Globus pallidus (tissue), 1 donor: ENCODE measurements around the gene PEX16.

ENCODE experiments used
- DNase-seq: peaks from one replicate; pipeline ENCODE4 v3.0.0-alpha.2; 2015; ENCODE audit warnings: low spot score

PEX16 gene

GRCh38 chr11:45897556-45897955, 20.1 kb downstream of the PEX16 start:
- DNase-seq: no peak

GRCh38 chr11:45896422-45896984, 21.2 kb downstream of the PEX16 start:
- DNase-seq: peak; percentile 54

- no peak for DNase-seq
Observed at GRCh38 chr11:45895553-45896259, 22.0 kb downstream of the PEX16 start.

GRCh38 chr11:45894555-45895247, 23.0 kb downstream of the PEX16 start:
- no peak for DNase-seq

- no peak for DNase-seq
Observed at GRCh38 chr11:45892856-45893255, 24.8 kb downstream of the PEX16 start.

- no peak for DNase-seq
Observed at GRCh38 chr11:45890886-45891550, 26.7 kb downstream of the PEX16 start.

- no peak for DNase-seq
Observed at GRCh38 chr11:45889966-45890365, 27.7 kb downstream of the PEX16 start.

- no peak for DNase-seq
Observed at GRCh38 chr11:45889555-45889954, 28.1 kb downstream of the PEX16 start.

GRCh38 chr11:45887587-45887986, 30.1 kb downstream of the PEX16 start:
- DNase-seq: no peak

GRCh38 chr11:45886816-45887520, 30.7 kb downstream of the PEX16 start:
- DNase-seq: no peak

- DNase-seq: no peak
Observed at GRCh38 chr11:45885921-45886721, 31.6 kb downstream of the PEX16 start.

GRCh38 chr11:45885274-45885920, 32.3 kb downstream of the PEX16 start, which contains the start of gene MAPK8IP1:
TSS of gene MAPK8IP1 (plus strand) at chr11:45885651. CDS start at chr11:45885821, 170 bp downstream.
- DNase-seq: no peak

- no peak for DNase-seq
Observed at GRCh38 chr11:45884596-45885185, 33.0 kb downstream of the PEX16 start.

- DNase-seq: no peak
Observed at GRCh38 chr11:45881708-45882368, 35.8 kb downstream of the PEX16 start.

- no peak for DNase-seq
Observed at GRCh38 chr11:45880772-45881570, 36.7 kb downstream of the PEX16 start.

GRCh38 chr11:45879803-45880686, 37.6 kb downstream of the PEX16 start:
- no peak for DNase-seq

- DNase-seq: no peak
Observed at GRCh38 chr11:45877845-45878244, 39.8 kb downstream of the PEX16 start.

GRCh38 chr11:45877221-45877620, 40.5 kb downstream of the PEX16 start:
- DNase-seq: no peak
